ENCODE measurements around the gene SMYD3.

- no peak for TF ChIP-seq CTCF (IDR thresholded peaks at IDR 0.05)
- TF ChIP-seq POLR2AphosphoS5 (IDR thresholded peaks at IDR 0.05), result no peak
- no peak for TF ChIP-seq POLR2A (IDR thresholded peaks at IDR 0.05)
Measured at GRCh38 chr1:246476771-246477170, 30.3 kb downstream of the SMYD3 start.

Measured in gastroesophageal sphincter (tissue), 3 donors.